ENCODE results near the gene MIEF2. TPM values are rescaled to one million over a fixed set of nuclear protein-coding genes. Genes with fewer than 3 reads are reported as not detected.

The MIEF2 gene
- total RNA-seq, 4 donors from 2014 or later: 10.8 to 19.0 (median 12.5) TPM

GRCh38 chr17:18270046-18270931, 9.8 kb downstream of the MIEF2 start:
- no peak for ATAC-seq
- H3K9me3 ChIP-seq: no peaks in the 10 kb centered on the region
- peaks cover 0 to 51% of the 10 kb centered on the region in 2 donors for H3K36me3 ChIP-seq
- H3K4me3 ChIP-seq: no peak overlapping the region
- H3K27me3 ChIP-seq: no peaks in the 10 kb centered on the region
- TF ChIP-seq POLR2AphosphoS5 (IDR thresholded peaks at IDR 0.05) (no peak), CTCF (IDR thresholded peaks at IDR 0.05) (no peak), POLR2A (IDR thresholded peaks at IDR 0.05) (no peak), EP300 (IDR thresholded peaks at IDR 0.05) (no peak)
- H3K4me1 ChIP-seq: peaks cover 0 to 5% (median 0%) of the 10 kb centered on the region in 3 donors
- WGBS, 2 donors (ENCODE audit: low coverage in 1 of 2): 76 to 81% methylated on average over 6 to 10 of the region's 14 CpGs
- no peak overlapping the region for H3K27ac ChIP-seq

- no peak overlapping the region for H3K4me3 ChIP-seq
- peaks cover 0 to 94% of the 10 kb centered on the region in 2 donors for H3K36me3 ChIP-seq
- no peaks in the 10 kb centered on the region for H3K27me3 ChIP-seq
- WGBS, 2 donors (ENCODE audit: low coverage in 1 of 2): 73 to 100% methylated on average over 1 of the region's 1 CpG
- TF ChIP-seq POLR2AphosphoS5 (IDR thresholded peaks at IDR 0.05) (no peak), EP300 (IDR thresholded peaks at IDR 0.05) (no peak), POLR2A (IDR thresholded peaks at IDR 0.05) (no peak), CTCF (IDR thresholded peaks at IDR 0.05) (no peak)
- no peak overlapping the region for H3K27ac ChIP-seq
- H3K9me3 ChIP-seq: no peaks in the 10 kb centered on the region
- no peaks in the 10 kb centered on the region for H3K4me1 ChIP-seq
- ATAC-seq: no peak
Observed at GRCh38 chr17:18277076-18277475, 16.6 kb downstream of the MIEF2 start.

- no peaks in the 10 kb centered on the region for H3K4me1 ChIP-seq
- H3K27ac ChIP-seq: no peak overlapping the region
- no peaks in the 10 kb centered on the region for H3K27me3 ChIP-seq
- H3K4me3 ChIP-seq: no peak overlapping the region
- WGBS, 2 donors (ENCODE audit: low coverage in 1 of 2): 49 to 73% methylated on average over 2 to 3 of the region's 3 CpGs
- ATAC-seq: no peak
- TF ChIP-seq POLR2A (IDR thresholded peaks at IDR 0.05): no peak
- no peak for TF ChIP-seq POLR2AphosphoS5 (IDR thresholded peaks at IDR 0.05)
- no peak for TF ChIP-seq CTCF (IDR thresholded peaks at IDR 0.05)
- no peak for TF ChIP-seq EP300 (IDR thresholded peaks at IDR 0.05)
- H3K9me3 ChIP-seq: no peaks in the 10 kb centered on the region
- H3K36me3 ChIP-seq: peaks cover 0 to 97% of the 10 kb centered on the region in 2 donors
Observed at GRCh38 chr17:18278867-18279266, 18.4 kb downstream of the MIEF2 start.

GRCh38 chr17:18280249-18280648, 19.8 kb downstream of the MIEF2 start:
- no peaks in the 10 kb centered on the region for H3K4me1 ChIP-seq
- WGBS, 2 donors (ENCODE audit: low coverage in 1 of 2): no CpG with 5 or more reads among the region's 4 CpGs
- no peak overlapping the region for H3K27ac ChIP-seq
- ATAC-seq: no peak
- H3K9me3 ChIP-seq: no peaks in the 10 kb centered on the region
- no peak for TF ChIP-seq CTCF (IDR thresholded peaks at IDR 0.05)
- TF ChIP-seq EP300 (IDR thresholded peaks at IDR 0.05): no peak
- TF ChIP-seq POLR2AphosphoS5 (IDR thresholded peaks at IDR 0.05): no peak
- TF ChIP-seq POLR2A (IDR thresholded peaks at IDR 0.05): no peak
- H3K27me3 ChIP-seq: no peaks in the 10 kb centered on the region
- peaks cover 0 to 99% of the 10 kb centered on the region in 2 donors for H3K36me3 ChIP-seq
- H3K4me3 ChIP-seq: no peak overlapping the region
